ENCODE data around the gene ANKS1B.

The ANKS1B gene

DNA sequence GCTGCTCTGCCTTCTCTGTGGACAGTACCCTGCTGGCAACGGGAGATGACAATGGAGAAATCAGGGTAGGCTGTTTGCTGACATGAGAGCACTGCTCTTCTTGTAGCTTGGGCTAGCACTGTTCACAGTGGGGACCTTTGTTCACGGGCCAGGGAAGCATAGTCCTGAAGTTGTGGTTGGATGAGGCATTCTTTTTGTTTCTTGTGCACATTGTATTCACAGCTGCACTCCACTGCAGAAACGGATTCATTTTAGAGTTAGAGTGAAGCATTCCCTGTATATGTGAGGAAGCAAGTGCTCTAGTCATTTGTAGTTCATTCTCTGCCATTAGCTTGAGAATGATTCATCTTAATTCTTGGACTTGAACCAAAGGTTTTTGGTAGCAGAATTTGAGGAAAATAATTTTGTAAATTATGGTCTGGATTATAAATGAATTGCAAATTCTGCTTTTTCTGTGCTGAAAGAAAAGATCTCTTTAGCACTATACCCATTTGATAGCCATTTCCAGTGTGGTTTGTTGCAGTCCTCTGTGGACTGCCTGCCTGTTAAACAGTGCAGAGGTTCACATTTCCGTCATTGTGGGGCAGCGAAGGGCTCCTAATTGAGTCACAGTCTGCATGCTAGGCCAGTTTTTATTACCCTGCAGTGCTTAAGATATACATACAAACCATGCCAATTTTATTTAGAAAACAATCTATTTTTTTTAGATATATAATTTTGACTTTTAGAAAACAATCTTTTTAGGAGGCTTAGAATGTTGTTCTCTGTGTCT, 1259.1 kb downstream of the ANKS1B start:
- peak; percentile 63 for DNase-seq (ENCODE audit: low read depth)

GRCh38 chr12:98724384-98725155, 1260.2 kb downstream of the ANKS1B start:
- DNase-seq (ENCODE audit: low read depth): no peak

- DNase-seq (ENCODE audit: low read depth): no peak
Measured at GRCh38 chr12:98721204-98721702, 1263.5 kb downstream of the ANKS1B start.

GRCh38 chr12:98719515-98720504, 1264.9 kb downstream of the ANKS1B start:
- DNase-seq (ENCODE audit: low read depth): no peak

- no peak for DNase-seq (ENCODE audit: low read depth)
Measured at GRCh38 chr12:98714426-98714825, 1270.3 kb downstream of the ANKS1B start.

GRCh38 chr12:98709022-98709421, 1275.7 kb downstream of the ANKS1B start:
- no peak for DNase-seq (ENCODE audit: low read depth)

DNA sequence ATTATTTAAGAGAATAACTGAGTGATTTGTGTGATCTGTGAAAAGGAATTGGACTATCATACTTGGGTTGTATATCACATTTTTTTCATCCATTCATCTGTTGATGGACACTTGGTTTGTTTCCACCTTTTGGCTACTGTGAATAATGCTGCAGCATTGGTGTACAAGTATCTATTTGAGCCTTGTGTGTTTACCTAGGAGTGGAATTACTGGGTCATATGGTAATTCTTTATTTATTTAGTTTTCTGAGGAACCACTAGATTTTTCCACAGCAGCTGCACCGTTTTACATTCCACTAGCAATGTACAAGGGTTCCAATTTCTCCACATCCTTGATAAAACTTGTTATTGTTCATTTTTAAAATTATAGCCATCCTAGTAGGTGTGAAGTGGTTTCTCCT, 1283.6 kb downstream of the ANKS1B start:
- no peak for DNase-seq (ENCODE audit: low read depth)

- peak; percentile 7 for DNase-seq (ENCODE audit: low read depth)
Measured at GRCh38 chr12:98699586-98699985, 1285.2 kb downstream of the ANKS1B start.

DNA sequence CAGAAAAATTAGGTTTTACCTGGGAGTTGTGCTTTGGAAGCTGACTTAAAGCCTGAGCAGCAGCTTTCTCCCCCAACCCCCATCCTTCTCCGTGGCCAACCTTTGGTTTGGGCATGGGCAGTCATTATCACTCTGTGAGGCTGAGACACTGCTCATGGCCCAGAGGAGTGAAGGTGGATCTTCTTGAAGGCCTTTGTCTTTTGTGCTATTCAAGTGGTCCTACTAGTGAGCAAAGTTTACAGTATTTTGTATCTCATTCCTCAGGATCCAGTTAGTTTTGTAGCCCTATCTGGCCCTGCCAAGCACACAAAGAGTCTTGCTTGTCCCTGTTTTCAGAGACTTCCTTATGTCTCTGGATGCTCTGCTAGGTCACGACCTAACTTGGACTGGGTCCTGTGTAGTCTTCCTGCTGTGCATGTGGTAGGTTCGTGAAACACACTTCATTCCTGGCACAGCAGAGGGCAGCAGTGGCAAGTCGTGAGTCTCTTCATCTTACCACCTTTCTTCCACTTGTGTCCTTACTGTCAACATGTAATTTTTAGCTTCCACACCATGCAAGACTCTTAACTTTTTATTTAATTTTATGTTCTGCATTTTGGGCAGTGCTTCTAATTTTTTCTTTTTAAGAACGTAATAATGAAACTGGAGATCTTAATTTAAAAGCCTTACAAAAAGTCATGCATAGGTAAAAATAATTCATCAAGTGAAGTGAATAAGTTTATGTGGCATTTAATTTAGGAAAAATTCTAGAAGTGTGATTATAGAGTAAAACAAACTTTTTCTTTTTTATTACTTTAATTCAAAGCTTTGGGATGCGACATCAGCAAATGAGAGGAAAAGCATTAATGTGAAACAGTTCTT, 1285.9 kb downstream of the ANKS1B start:
- DNase-seq (ENCODE audit: low read depth): peak; percentile 37

GRCh38 chr12:98697209-98697608, 1287.5 kb downstream of the ANKS1B start:
- no peak for DNase-seq (ENCODE audit: low read depth)

- DNase-seq (ENCODE audit: low read depth): no peak
Measured at GRCh38 chr12:98696036-98696646, 1288.6 kb downstream of the ANKS1B start.

DNA sequence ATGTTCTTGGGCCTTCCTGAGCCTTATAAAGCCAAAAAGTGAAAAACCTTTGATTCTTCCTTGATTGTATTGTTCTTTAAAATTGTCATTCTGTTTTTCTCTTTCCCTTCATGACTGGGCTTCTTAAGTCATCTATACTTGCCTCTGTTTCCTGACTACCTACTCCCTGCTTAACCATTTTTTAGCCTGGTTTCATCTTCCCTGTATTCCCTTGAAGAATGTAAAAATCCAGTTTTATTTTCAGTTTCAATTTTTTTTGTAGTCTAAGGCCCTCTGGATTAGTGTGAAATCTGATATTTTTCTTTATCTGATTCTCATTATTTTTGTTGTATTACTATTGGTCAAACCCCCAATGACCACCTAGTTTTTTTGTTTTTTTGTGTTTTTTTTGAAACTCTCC, 1293.4 kb downstream of the ANKS1B start:
- DNase-seq (ENCODE audit: low read depth): no peak

- DNase-seq (ENCODE audit: low read depth): no peak
Measured at GRCh38 chr12:98686603-98687002, 1298.1 kb downstream of the ANKS1B start.

Data from stromal cell of bone marrow (primary cell).